K562 (cell line): Measurements from ENCODE around the gene USP15. TPM values are rescaled to one million over a fixed set of nuclear protein-coding genes. Genes with fewer than 3 reads are reported as not detected.

Experiments
- ATAC-seq: fragments of 200-7000 bp; cut with Tn5 transposase; 3 replicates; pipeline ENCODE4 v1.9.1; 2020; ENCODE audit warnings: moderate library complexity
- BruUV-seq: library from RNA; stranded (reverse); fragments of 400-500 nt; replicated peaks from 2 replicates; lab custom pipeline; 2021; lab: Mats Ljungman, UMichigan
- CTCF ChIA-PET: fragments of 300-600 bp; formaldehyde crosslinking; extraction: SDS; loops from one replicate; lab custom pipeline; 2021; ENCODE audit warnings: low intra/inter-chr PET ratio; lab: Yijun Ruan, JAX
- POLR2A ChIA-PET: fragments of 300-600, 350-650 bp; sonication (Branson Sonifier 250); formaldehyde crosslinking; extraction: SDS; loops from one replicate; lab custom pipeline; 2021; ENCODE audit warnings: antibody characterized with exemption, inconsistent platforms; lab: Yijun Ruan, JAX
- DNase-seq, 4 experiments: peaks; one replicate each; pipeline versions ENCODE4 v3.0.0 to v3.0.0-alpha.2; 2011 to 2018; ENCODE audit warnings: low spot score in 3 of 4, mixed read lengths in 3 of 4; ENCODE audit errors: extremely low read depth in 1 of 4
- FAIRE-seq: peaks from 2 replicates; lab custom pipeline; 2011; peaks lifted over from hg19 to GRCh38; lab: Jason Lieb, UNC
- H2AFZ ChIP-seq: 2 replicates; pipeline ENCODE4 v1.6.0; 2011; ENCODE audit warnings: low read depth, low read length, control low read depth, inconsistent platforms
- H3K27ac ChIP-seq: fragments of 200-600 bp; 3 replicates; pipeline ENCODE4 v1.8.0; 2011; ENCODE audit warnings: low read depth, mild to moderate bottlenecking, control low read depth, inconsistent platforms, low read length, moderate library complexity, mixed read lengths; ENCODE audit errors: extremely low read depth
- H3K27me3 ChIP-seq, 2 experiments: fragments of 300-600 bp in 1 of 2; 2 replicates in 1 of 2; 3 replicates in 1 of 2; pipeline versions ENCODE4 v1.6.0 to v1.8.0; 2011; ENCODE audit warnings: inconsistent platforms in 2 of 2, low read length in 2 of 2, mild to moderate bottlenecking in 1 of 2, mixed read lengths in 1 of 2, moderate library complexity in 1 of 2; ENCODE audit not compliant: control insufficient read depth in 2 of 2, insufficient read depth in 2 of 2
- H3K36me3 ChIP-seq: fragments of 300-600 bp; 3 replicates; pipeline ENCODE4 v1.8.0; 2011; ENCODE audit warnings: mild to moderate bottlenecking, low read length, inconsistent platforms; ENCODE audit not compliant: control insufficient read depth, insufficient read depth
- H3K4me1 ChIP-seq, 2 experiments: fragments of 200-600 bp in 1 of 2; replicated peaks in 1 of 2; 2 replicates in 1 of 2; 3 replicates in 1 of 2; pipeline versions ENCODE4 v1.5.1 to v1.8.0; 2011; ENCODE audit warnings: inconsistent platforms in 2 of 2, low read length in 2 of 2, mild to moderate bottlenecking in 1 of 2, mixed read lengths in 1 of 2, moderate library complexity in 1 of 2; ENCODE audit not compliant: control insufficient read depth in 2 of 2, insufficient read depth in 2 of 2
- H3K4me2 ChIP-seq: 2 replicates; pipeline ENCODE4 v1.6.1; 2011; ENCODE audit warnings: low read length, control low read depth, inconsistent platforms, mixed read lengths; ENCODE audit not compliant: insufficient read depth
- H3K4me3 ChIP-seq: fragments of 200-600 bp; sonication (generic), shearing (Covaris generic); 2 replicates; pipeline ENCODE4 v1.5.1; 2016; ENCODE audit warnings: control low read depth, inconsistent platforms
- H3K79me2 ChIP-seq: fragments of 200-600 bp; 3 replicates; pipeline ENCODE4 v1.8.0; 2011; ENCODE audit warnings: low read length, inconsistent platforms; ENCODE audit not compliant: control insufficient read depth, insufficient read depth
- H3K9ac ChIP-seq, 2 experiments: 2 replicates each; pipeline versions ENCODE4 v1.6.0 to v1.6.1; 2011; ENCODE audit warnings: low read depth in 2 of 2, low read length in 2 of 2, control low read depth in 1 of 2, inconsistent platforms in 1 of 2, mild to moderate bottlenecking in 1 of 2, mixed read lengths in 1 of 2; ENCODE audit not compliant: insufficient read depth in 1 of 2
- H3K9me1 ChIP-seq: one replicate; pipeline ENCODE4 v1.6.0; 2011; ENCODE audit warnings: inconsistent platforms, mild to moderate bottlenecking, low read length, moderate library complexity; ENCODE audit not compliant: control insufficient read depth, insufficient read depth
- H3K9me3 ChIP-seq: replicated peaks from 2 replicates; pipeline ENCODE4 v1.5.1; 2011; ENCODE audit warnings: low read depth, low read length, inconsistent platforms; ENCODE audit not compliant: control insufficient read depth, insufficient read depth
- H4K20me1 ChIP-seq: replicated peaks from 2 replicates; pipeline ENCODE4 v1.6.1; 2011; ENCODE audit warnings: low read length, inconsistent platforms, mixed read lengths; ENCODE audit not compliant: control insufficient read depth, insufficient read depth
- C11orf30 ChIP-seq: fragments of 450-650 bp; IDR thresholded peaks from 2 replicates; pipeline ENCODE4 v1.6.1; 2016; ENCODE audit warnings: low read depth, mild to moderate bottlenecking
- HCFC1 ChIP-seq: IDR thresholded peaks from 2 replicates; pipeline ENCODE4 v1.6.1; 2012; ENCODE audit warnings: low read depth, low read length, improper control_type of control experiment
- MAFF ChIP-seq: IDR thresholded peaks from 2 replicates; pipeline ENCODE4 v1.6.1; 2012; ENCODE audit warnings: low read length, improper control_type of control experiment
- MAFG ChIP-seq: fragments of 450-650 bp; conservative IDR thresholded peaks from 2 replicates; pipeline ENCODE4 v1.6.1; 2016; ENCODE audit warnings: missing genetic modification characterization, missing compliant biosample characterization
- PURB ChIP-seq: sonication (generic); formaldehyde crosslinking; IDR thresholded peaks from 2 replicates; pipeline ENCODE4 v1.9.0; 2021; ENCODE audit warnings: low read depth, mild to moderate bottlenecking, missing genetic modification reagents
- SMARCC2 ChIP-seq: fragments of 450-650 bp; IDR thresholded peaks from 2 replicates; pipeline ENCODE4 v1.6.1; 2017; ENCODE audit warnings: antibody characterized with exemption, moderate library complexity, mild to moderate bottlenecking, low read depth
- TAF15 ChIP-seq: fragments of 200-400 bp; formaldehyde crosslinking; IDR thresholded peaks from 2 replicates; pipeline ENCODE4 v1.6.1; 2017; ENCODE audit warnings: mild to moderate bottlenecking, low read depth, low read length, moderate library complexity
- ZNF274 ChIP-seq: IDR thresholded peaks from 2 replicates; pipeline ENCODE4 v1.6.1; 2011; ENCODE audit warnings: low read depth, mild to moderate bottlenecking, low read length, moderate library complexity, borderline replicate concordance
- ZNF316 ChIP-seq: fragments of 450-650 bp; IDR thresholded peaks from 2 replicates; pipeline ENCODE4 v1.6.1; 2016
- ZNF764 ChIP-seq: fragments of 250-450 bp; sonication (Bioruptor Pico); IDR thresholded peaks from 2 replicates; pipeline ENCODE4 v1.4.0; 2020; ENCODE audit warnings: low read depth, mild to moderate bottlenecking, moderate library complexity
- ZNF830 ChIP-seq: fragments of 250-450 bp; sonication (Bioruptor Pico); IDR thresholded peaks from 2 replicates; pipeline ENCODE4 v1.5.0; 2021; ENCODE audit warnings: mild to moderate bottlenecking
- WGBS: fragments of 100-300 bp; shearing (Covaris generic); methylation state at CpG from one replicate; pipeline ENCODE4 v1.1.6; 2016; ENCODE audit warnings: low coverage, mixed read lengths; ENCODE audit not compliant: insufficient coverage; ENCODE audit errors: missing lambda C conversion rate; 5-methylcytosine and 5-hydroxymethylcytosine counted together
- in situ Hi-C: fragments of 300-500 bp; cut with MboI; formaldehyde crosslinking; loops from 4 replicates; pipeline ENCODE4 v1.15.0; 2018; ENCODE audit warnings: inconsistent platforms, mixed read lengths
- intact Hi-C: fragments of 100-400 bp; cut with micrococcal nuclease; formaldehyde crosslinking; loops from 2 replicates; pipeline ENCODE4 v1.14.2; 2022
- polyA plus RNA-seq, 8 experiments: library from polyadenylated mRNA; depleted of rRNA in 4 of 8; stranded (reverse) in 5 of 8; unstranded in 3 of 8; fragments of >200 nt; fragmentation: Nextera tagmentation in 2 of 8; fragmentation: Illumina TruSeq in 1 of 8; extraction: Ambion mirVana in 2 of 8; extraction: Trizol in 1 of 8; gene quantifications; 2 replicates each; pipeline versions ENCODE4 v1.2.1 to v1.2.3, GENCODE V29; 2011 to 2014; ENCODE audit warnings: inconsistent platforms in 1 of 8, missing spikeins in 1 of 8
- total RNA-seq, 7 experiments: library from RNA; depleted of rRNA in 6 of 7; stranded (reverse); fragments of >200 nt in 6 of 7; fragmentation: Illumina TruSeq in 2 of 7; extraction: Trizol in 2 of 7; gene quantifications; 2 replicates each; pipeline versions ENCODE4 v1.2.1 to v1.2.3, GENCODE V29; 2011 to 2021; ENCODE audit warnings: low replicate concordance in 1 of 7
- TF ChIP-seq, protein P1 (sequence below): fragments of 250-450 bp; sonication (Bioruptor Pico); IDR thresholded peaks from 2 replicates; pipeline ENCODE4 v1.4.0; 2020; ENCODE audit warnings: mild to moderate bottlenecking, moderate library complexity

The USP15 gene
- total and polyA plus RNA-seq, 9 of the 15 experiments (the other 6 are each of a cell fraction or from before 2014, with no cell fraction given): 140 to 272 (median 182) TPM

DNA sequence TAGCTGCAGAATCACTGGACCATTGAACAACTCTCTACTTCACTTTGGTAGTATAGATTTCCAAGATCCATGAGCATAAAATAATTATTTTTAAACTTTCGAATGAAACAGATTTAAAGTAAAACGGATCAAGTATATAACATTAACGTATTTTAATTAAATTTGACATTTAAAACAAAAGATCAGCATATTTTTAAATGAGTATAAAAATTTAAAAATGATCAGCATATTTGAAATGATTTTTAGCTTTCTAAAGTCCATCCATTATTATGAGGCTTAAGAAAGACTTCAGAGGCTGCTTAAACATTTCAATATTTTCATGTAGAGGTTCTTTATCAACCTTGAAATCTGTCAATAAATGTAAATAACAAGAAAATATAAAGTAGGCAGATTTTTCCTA lies 5.2 kb upstream of the USP15 start:
- WGBS: 60% methylated on average over 3 of the region's 3 CpGs
- no peak overlapping the region for H3K27ac ChIP-seq
- H3K36me3 ChIP-seq: peaks cover 17% of the 10 kb centered on the region; the same call in 2 of the 3 replicates
- H3K4me2 ChIP-seq: no peak overlapping the region
- no peaks in the 10 kb centered on the region for H3K9me1 ChIP-seq
- H3K4me1 ChIP-seq: peaks cover 6 to 30% of the 10 kb centered on the region in 2 experiments; a peak in 4 of 5 replicates
- BruUV-seq: no TSS peak
- ChIA-PET POLR2A (no interaction called here), CTCF (no interaction called here)
- no peak overlapping the region for H3K4me3 ChIP-seq
- H3K79me2 ChIP-seq: peaks cover 40% of the 10 kb centered on the region
- H2AFZ ChIP-seq: no peak overlapping the region
- no peaks in the 10 kb centered on the region for H3K27me3 ChIP-seq
- no peak for FAIRE-seq
- in situ Hi-C loops: no loop called here
- intact Hi-C loops: no loop called here
- no peaks in the 10 kb centered on the region for H4K20me1 ChIP-seq
- H3K9ac ChIP-seq: no peak overlapping the region
- H3K9me3 ChIP-seq: no peaks in the 10 kb centered on the region
- no peak for DNase-seq
- TF ChIP-seq MAFF: peak; percentile 12; the same call in 1 of the 2 replicates
- TF ChIP-seq C11orf30: peak; percentile 84
- TF ChIP-seq MAFG (tag): peak; percentile 67
- peak; percentile 95 for TF ChIP-seq ZNF316
- TF ChIP-seq SMARCC2: no peak
- no peak for TF ChIP-seq HCFC1
- no peak for ATAC-seq

DNA sequence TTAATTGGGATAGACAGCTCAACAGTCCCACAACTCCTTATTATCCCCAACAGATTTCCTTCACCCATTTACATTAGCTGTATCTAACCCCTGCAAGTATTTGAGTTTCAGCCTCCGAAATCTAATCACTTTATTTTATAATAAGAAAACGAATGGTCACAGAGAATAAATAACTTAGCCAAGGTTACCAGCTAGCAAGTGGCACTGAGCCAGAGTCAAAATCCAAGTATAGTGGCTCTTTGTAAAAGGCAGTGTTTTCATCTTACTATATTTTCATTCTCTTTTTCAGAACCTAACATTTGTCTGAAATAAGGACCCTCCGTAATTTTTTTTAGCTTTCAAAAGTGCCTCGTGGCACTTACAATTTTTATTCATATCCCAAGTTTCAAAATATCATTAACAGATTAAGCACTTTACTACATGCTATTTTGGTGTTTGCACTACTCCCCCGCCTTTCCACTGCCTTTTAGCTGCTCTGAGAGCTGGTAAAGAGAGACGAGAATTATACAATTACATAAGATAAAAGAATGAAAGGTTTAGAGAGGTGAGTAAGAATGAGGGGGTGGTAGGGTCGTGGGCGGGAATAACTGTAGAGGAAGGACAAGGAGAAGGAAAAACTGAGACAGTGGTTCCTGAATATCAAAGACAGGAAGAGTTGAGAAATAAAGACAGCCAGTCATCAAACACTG lies 3.7 kb upstream of the USP15 start:
- Histone ChIP-seq H3K4me2 (peak overlapping the region; percentile 98), H3K9me1 (no peaks in the 10 kb centered on the region), H3K9me3 (no peaks in the 10 kb centered on the region), H3K27ac (peak overlapping the region; percentile 63), H3K79me2 (peaks cover 55% of the 10 kb centered on the region), H3K4me1 (peaks cover 6 to 16% of the 10 kb centered on the region in 2 experiments; a peak in 3 of 5 replicates), H3K36me3 (peaks cover 21% of the 10 kb centered on the region), H3K9ac (peak overlapping the region in 1 of 2 experiments; percentile 97; a peak in 2 of 4 replicates), H3K27me3 (no peaks in the 10 kb centered on the region), H3K4me3 (0 out of 2 replicates have a peak overlapping the region, but pooled peaks have one; percentile 0), H2AFZ (peak overlapping the region; percentile 73), H4K20me1 (no peaks in the 10 kb centered on the region; the same call in 1 of the 2 replicates)
- peak; percentile 74 for FAIRE-seq
- peak; percentile 17 to 63 (median 20) for DNase-seq
- POLR2A ChIA-PET: no interaction called here
- in situ Hi-C loops (no loop called here), intact Hi-C loops (no loop called here)
- WGBS: 6% methylated on average over 8 of the region's 8 CpGs
- CTCF ChIA-PET: no interaction called here
- ATAC-seq: no peak
- no TSS peak for BruUV-seq
- TF ChIP-seq PURB (CRISPR knock-in tag): no peak
- TF ChIP-seq TAF15: no peak
- no peak for TF ChIP-seq ZNF274
- TF ChIP-seq ZNF764: no peak
- TF ChIP-seq, protein P1, sequence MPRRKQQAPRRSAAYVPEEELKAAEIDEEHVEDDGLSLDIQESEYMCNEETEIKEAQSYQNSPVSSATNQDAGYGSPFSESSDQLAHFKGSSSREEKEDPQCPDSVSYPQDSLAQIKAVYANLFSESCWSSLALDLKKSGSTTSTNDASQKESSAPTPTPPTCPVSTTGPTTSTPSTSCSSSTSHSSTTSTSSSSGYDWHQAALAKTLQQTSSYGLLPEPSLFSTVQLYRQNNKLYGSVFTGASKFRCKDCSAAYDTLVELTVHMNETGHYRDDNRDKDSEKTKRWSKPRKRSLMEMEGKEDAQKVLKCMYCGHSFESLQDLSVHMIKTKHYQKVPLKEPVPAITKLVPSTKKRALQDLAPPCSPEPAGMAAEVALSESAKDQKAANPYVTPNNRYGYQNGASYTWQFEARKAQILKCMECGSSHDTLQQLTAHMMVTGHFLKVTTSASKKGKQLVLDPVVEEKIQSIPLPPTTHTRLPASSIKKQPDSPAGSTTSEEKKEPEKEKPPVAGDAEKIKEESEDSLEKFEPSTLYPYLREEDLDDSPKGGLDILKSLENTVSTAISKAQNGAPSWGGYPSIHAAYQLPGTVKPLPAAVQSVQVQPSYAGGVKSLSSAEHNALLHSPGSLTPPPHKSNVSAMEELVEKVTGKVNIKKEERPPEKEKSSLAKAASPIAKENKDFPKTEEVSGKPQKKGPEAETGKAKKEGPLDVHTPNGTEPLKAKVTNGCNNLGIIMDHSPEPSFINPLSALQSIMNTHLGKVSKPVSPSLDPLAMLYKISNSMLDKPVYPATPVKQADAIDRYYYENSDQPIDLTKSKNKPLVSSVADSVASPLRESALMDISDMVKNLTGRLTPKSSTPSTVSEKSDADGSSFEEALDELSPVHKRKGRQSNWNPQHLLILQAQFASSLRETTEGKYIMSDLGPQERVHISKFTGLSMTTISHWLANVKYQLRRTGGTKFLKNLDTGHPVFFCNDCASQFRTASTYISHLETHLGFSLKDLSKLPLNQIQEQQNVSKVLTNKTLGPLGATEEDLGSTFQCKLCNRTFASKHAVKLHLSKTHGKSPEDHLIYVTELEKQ: no peak
- no peak for TF ChIP-seq ZNF830 (CRISPR knock-in tag)
- TF ChIP-seq MAFG (tag): no peak
